ENCODE measurements around the gene SUN1. TPM values are rescaled to one million over a fixed set of nuclear protein-coding genes. Genes with fewer than 3 reads are reported as not detected.

SUN1 gene
- total RNA-seq, 1 donor from 2014 or later, result 111 TPM

DNA sequence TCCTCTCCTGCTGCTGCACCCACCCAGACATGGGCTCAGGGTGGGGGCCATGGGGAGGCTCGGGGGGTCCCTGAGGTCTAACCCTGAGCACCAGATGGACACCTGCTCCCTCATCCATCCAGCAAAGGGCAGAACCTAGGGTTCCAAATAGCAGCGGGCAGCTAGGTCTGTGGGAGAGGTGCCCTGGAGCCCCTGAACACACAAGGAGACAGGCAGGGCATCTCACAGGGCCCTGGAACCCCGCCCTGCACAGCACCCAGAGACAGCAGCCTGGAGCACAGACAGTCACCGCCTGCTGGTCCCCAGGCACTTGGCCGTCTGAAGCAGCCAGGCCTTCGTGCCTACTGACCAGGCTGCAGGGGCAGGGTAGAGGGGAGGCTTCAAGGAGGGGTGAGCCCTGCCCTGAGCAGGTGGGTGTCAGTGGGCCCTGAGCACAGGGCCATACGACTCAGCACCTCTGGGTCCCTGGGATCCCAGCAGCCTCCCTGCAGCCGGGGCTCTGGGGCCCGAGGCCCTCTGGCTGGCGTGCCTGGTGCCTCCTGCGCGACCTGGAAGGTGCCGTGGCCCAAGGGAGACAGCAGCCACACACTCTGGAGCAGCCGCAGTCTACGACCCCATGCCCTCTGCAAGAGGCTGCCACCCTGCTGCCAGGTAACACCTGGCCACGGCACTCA lies 82.4 kb downstream of the SUN1 start:
- H3K4me1 ChIP-seq, result no peaks in the 10 kb centered on the region
- intact Hi-C loops (cut with DNase I), result no loop called here
- no peaks in the 10 kb centered on the region for H3K9me3 ChIP-seq
- TF ChIP-seq, protein P1, sequence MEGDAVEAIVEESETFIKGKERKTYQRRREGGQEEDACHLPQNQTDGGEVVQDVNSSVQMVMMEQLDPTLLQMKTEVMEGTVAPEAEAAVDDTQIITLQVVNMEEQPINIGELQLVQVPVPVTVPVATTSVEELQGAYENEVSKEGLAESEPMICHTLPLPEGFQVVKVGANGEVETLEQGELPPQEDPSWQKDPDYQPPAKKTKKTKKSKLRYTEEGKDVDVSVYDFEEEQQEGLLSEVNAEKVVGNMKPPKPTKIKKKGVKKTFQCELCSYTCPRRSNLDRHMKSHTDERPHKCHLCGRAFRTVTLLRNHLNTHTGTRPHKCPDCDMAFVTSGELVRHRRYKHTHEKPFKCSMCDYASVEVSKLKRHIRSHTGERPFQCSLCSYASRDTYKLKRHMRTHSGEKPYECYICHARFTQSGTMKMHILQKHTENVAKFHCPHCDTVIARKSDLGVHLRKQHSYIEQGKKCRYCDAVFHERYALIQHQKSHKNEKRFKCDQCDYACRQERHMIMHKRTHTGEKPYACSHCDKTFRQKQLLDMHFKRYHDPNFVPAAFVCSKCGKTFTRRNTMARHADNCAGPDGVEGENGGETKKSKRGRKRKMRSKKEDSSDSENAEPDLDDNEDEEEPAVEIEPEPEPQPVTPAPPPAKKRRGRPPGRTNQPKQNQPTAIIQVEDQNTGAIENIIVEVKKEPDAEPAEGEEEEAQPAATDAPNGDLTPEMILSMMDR (IDR thresholded peaks at IDR 0.05), result no peak
- H3K27ac ChIP-seq, result no peak overlapping the region
- peaks cover 4% of the 10 kb centered on the region for H3K36me3 ChIP-seq
- H3K27me3 ChIP-seq (ENCODE audit: low read depth), result no peaks in the 10 kb centered on the region
- no peak overlapping the region for H3K4me3 ChIP-seq
- DNase-seq (no peak), ATAC-seq (no peak)

DNA sequence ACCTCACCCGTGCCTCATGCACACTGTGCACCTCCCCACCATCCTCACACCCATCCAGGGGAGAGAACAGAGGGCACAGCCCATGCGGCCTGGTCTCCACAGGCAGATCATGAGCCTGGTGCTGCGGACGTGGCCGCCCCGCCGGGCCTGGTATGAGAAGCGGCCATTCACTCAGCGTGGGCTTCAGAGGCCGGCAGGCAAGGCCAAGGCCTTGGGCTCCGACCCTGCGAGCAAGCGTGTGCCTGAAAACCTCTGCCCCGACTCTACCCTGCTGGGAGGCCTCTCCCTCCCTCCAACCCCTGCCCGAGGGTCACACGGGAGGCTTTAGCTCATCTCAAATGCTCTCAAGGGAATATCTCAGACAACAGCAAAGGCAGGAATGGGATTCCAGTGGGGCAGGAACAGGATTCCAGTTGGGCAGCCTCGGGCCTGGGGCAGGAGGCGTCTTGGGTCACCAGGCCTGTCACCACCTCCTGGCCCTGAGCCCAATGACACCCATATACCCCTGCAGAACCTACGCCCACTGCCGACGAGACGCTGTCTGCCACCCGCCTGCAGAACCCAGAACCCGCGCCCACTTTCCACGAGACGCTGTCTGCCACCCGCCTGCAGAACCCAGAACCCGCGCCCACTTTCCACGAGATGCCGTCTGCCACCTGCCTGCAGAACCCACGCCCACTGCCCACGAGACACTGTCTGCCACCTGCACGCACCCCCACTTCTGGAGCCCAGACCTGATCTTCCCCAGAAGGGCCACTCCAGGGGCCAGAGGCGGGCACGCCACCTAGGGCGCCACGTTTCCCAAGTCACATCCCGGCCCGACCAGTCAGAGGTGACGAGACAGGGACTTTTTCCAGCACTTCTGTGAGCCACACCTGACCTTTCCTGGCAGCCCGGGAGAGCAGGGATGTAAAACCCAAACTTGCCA lies 83.3 kb downstream of the SUN1 start:
- Histone ChIP-seq H3K36me3 (peaks cover 4% of the 10 kb centered on the region), H3K27me3 (ENCODE audit: low read depth) (no peaks in the 10 kb centered on the region), H3K4me1 (no peaks in the 10 kb centered on the region), H3K27ac (no peak overlapping the region), H3K4me3 (no peak overlapping the region), H3K9me3 (no peaks in the 10 kb centered on the region)
- TF ChIP-seq, protein P1 (IDR thresholded peaks at IDR 0.05), result no peak
- intact Hi-C loops (cut with DNase I), result no loop called here
- ATAC-seq (no peak), DNase-seq (no peak)

DNA sequence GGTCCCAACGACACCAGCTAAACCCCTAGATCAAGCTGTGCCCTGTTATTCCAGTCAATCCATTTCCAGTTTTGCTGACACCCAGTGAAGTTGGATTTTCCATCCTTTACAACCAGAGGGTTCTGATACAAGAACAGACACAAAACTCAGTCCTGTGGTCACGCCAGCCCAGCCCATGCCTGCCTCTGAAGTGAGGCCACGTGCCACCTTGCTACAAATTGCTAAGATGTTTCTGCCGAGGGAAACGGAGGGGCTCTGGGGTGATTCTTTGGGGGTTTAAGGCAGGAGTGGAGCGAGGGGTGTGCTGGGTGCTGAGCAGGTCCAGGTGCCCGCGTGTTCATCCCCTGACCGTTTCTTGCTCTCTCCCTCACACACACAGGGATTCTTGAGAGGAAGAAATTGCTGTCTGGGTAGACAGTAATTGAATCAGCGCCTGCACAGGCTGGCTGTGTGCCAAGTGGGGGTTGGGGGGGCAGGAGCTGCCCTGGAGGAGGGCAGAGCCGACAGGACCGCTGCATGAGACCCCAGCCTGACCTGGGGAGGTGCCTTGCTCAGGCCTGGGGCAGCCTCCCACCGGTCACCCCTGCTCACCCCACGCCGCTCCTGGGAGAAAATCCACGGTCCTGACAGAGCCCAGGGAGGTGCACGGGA lies 84.1 kb downstream of the SUN1 start:
- intact Hi-C loops (cut with DNase I), result no loop called here
- H3K9me3 ChIP-seq, result no peaks in the 10 kb centered on the region
- H3K4me3 ChIP-seq, result no peak overlapping the region
- ATAC-seq, result no peak
- TF ChIP-seq, protein P1 (IDR thresholded peaks at IDR 0.05), result no peak
- peaks cover 4% of the 10 kb centered on the region for H3K36me3 ChIP-seq
- DNase-seq, result peak; percentile 40
- no peak overlapping the region for H3K27ac ChIP-seq
- no peaks in the 10 kb centered on the region for H3K4me1 ChIP-seq
- H3K27me3 ChIP-seq (ENCODE audit: low read depth), result no peaks in the 10 kb centered on the region

DNA sequence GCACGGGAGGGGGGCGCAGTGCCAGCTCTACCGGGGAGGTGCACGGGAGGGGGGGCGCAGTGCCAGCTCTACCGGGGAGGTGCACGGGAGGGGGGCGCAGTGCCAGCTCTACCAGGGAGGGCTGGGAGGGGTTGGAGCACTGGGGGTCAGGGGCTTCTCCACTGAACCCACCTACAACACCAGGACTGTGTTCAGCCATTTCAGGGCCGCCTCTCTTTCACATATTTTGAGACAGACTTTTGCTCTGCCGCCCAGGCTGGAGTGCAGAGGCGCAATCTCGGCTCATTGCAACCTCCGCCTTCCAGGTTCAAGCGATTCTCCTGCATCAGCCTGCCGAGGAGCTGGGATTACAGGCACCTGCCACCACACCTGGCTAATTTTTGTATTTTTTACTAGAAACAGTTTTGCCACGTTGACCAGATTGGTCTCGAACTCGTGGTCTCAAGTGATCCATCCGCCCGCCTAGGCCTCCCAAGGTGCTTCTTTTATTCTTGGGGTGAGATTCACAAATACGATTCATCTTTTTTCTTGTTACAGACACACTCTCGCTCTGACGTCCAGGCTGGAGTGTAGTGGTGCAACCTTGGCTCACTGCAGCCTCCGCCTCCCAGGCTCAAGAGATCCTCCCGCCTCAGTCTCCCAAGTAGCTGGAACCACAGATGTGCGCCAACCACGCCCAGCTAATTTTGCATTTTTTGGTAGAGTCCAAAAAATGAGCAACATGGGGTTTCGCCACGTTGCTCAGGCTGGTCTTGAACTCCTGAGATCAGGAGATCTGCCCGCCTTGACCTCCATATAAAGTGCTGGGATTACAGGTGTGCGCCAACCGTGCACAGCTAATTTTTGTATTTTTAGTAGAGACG lies 85.2 kb downstream of the SUN1 start:
- intact Hi-C loops (cut with DNase I), result no loop called here
- peaks cover 4% of the 10 kb centered on the region for H3K36me3 ChIP-seq
- H3K4me1 ChIP-seq, result peaks cover 9% of the 10 kb centered on the region
- TF ChIP-seq, protein P1 (IDR thresholded peaks at IDR 0.05), result no peak
- no peaks in the 10 kb centered on the region for H3K9me3 ChIP-seq
- no peak overlapping the region for H3K27ac ChIP-seq
- ATAC-seq (no peak), DNase-seq (peak; percentile 20)
- no peaks in the 10 kb centered on the region for H3K27me3 ChIP-seq (ENCODE audit: low read depth)
- no peak overlapping the region for H3K4me3 ChIP-seq

DNA sequence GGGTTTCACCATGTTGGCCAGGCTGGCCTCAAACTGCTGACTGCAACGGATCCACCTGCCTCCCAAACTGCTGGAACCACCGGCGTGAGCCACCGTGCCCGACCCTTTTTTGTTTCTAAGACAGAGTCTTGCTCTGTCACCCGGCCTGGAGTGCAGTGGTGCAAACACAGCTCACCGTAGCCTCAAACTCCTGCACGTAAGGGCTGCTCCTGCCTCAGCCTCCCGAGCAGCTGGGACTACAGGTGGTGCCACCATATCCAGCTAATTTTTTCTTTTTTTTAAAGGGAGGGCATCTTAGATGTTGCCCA lies 85.8 kb downstream of the SUN1 start:
- Histone ChIP-seq H3K27ac (no peak overlapping the region), H3K9me3 (no peaks in the 10 kb centered on the region), H3K4me1 (peaks cover 13% of the 10 kb centered on the region), H3K36me3 (peaks cover 4% of the 10 kb centered on the region), H3K27me3 (ENCODE audit: low read depth) (no peaks in the 10 kb centered on the region), H3K4me3 (no peak overlapping the region)
- ATAC-seq (no peak), DNase-seq (peak; percentile 23)
- intact Hi-C loops (cut with DNase I), result no loop called here
- TF ChIP-seq, protein P1 (IDR thresholded peaks at IDR 0.05), result no peak
